Activated CD4-positive, alpha-beta T cell treated with anti-CD3 and anti-CD28 coated beads, Interleukin-10, Interleukin-2, amounts not matched to agents 100 ng/mL and 50 ng/mL, durations not matched to agents 16 hours and 8 hours (primary cell): ENCODE measurements around the gene BRCA1.
"Not testable (repeated sequence)": the region's sequence is repeated elsewhere in the genome, so short reads cannot be mapped to it uniquely, and the experiment has no call there.

Source experiments
- DNase-seq: peaks from one replicate; pipeline ENCODE4 v3.0.0-alpha.2; 2020

The BRCA1 gene

DNA sequence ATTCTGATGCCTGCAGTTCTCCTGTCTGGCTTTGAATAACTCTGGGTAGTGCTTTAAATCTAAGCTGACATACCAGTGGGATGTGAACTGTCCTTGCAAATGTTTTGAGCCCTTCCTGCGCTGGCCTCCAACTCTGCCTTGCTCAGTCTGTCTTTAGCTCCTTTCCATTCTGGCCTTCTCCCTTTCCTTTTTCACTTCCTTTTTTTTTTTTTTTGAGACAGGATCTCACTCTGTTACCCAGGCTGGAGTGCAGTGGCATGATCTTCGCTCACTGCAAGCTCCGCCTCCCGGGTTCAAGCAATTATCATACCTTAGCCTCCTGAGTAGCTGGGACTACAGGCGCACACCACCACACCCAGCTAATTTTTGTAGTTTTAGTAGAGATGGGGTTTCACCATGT lies 8.3 kb upstream of the BRCA1 start:
- DNase-seq: not testable (repeated sequence)

DNA sequence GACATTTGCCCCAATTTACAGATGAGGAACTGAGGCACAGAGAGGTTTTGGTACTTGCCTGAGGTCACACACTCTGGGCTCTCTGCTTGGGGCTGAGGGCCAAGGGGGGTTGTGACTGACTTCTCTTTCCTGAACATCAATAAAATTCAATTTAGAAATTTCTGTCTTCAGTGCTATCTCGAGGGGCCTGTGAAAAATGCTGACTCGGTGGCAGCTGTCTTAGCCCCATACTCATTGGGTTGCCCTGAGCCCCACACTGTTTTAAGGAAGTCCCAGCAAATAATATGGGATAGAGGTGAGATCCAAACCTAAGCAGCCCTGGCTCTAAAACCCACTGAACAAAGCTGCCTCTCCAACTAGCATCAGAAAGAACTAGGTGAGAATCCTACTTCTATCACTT lies 7.0 kb upstream of the BRCA1 start:
- no peak for DNase-seq

DNA sequence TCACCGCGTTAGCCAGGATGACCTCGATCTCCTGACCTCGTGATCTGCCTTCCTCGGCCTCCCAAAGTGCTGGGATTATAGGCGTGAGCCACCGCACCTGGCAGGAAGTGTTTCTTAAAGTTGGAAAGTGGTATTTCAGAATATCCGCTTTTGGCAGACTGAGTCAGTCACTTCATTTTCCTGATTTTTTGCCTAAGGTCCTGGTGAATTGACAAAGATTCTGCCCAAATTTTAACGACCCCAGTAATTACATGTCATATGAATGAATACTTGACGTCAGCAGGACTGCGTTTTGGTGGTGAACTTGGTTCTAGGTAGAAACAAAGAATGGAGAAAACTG lies 4.5 kb upstream of the BRCA1 start:
- DNase-seq: no peak

GRCh38 chr17:43127333-43127876 lies 2.2 kb upstream of the BRCA1 start:
- not testable (repeated sequence) for DNase-seq

DNA sequence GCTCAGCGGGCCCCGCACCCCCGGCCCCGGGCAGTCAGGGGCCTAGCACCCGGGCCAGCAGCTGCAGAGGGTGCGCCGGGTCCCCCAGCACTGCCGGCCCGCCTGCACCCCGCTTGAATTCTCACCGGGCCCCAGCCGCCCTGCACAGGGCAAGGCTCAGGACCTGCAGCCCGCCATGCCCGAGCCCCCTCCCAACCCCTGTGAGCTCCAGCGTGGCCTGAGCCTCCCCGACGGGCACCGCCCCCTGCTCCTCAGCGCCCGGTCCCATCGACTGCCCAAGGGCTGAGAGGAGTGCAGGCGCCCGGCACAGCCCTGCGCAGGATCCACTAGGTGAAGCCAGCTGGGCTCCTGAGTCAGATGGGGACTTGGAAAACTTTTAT lies 1.7 kb upstream of the BRCA1 start:
- no peak for DNase-seq

DNA sequence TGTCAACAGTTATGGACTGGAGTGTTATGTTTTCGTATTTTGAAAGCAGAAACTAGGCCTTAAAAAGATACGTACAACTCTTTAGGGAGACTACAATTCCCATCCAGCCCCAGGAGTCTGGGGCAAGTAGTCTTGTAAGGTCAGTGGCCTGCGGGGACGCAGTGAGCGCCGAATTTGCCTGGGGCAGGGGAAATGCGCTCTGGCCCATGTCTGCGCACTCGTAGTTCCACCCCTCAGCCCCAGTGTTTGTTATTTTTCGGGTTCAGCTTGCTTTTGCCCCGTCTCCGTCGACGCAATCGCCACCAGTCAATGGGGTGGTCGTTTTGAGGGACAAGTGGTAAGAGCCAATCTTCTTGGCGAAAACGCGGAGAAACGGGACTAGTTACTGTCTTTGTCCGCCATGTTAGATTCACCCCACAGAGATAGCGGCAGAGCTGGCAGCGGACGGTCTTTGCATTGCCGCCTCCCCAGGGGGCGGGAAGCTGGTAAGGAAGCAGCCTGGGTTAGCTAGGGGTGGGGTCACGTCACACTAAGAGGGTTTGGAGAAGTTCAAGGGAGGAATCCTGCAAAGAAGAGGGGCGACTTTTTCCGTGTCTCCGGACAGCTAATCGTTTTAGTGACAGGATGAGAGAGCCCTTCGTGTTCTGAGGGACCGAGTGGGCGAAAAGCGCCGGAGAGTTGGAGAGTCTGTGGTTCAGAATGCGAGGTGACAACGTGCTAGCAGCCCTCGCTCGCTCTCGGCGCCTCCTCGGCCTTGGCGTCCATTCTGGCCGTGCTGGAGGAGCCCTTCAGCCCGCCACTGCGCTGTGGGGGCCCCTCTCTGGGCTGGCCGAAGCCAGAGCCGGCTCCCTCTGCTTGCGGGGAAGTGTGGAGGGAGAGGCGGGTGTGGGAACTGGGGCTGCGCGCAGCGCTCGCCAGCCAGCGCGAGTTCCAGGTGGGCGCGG lies 1.1 kb upstream of the BRCA1 start:
- DNase-seq: no peak

- no peak for DNase-seq
Measured at GRCh38 chr17:43118679-43119615, 6.2 kb downstream of the BRCA1 start.

GRCh38 chr17:43114151-43114552 lies 11.0 kb downstream of the BRCA1 start:
- no peak for DNase-seq

- no peak for DNase-seq
Measured at GRCh38 chr17:43106552-43106951, 18.6 kb downstream of the BRCA1 start.

GRCh38 chr17:43105146-43105545 lies 20.0 kb downstream of the BRCA1 start:
- DNase-seq: no peak

GRCh38 chr17:43104665-43105064 lies 20.5 kb downstream of the BRCA1 start:
- no peak for DNase-seq

- DNase-seq: not testable (repeated sequence)
Measured at GRCh38 chr17:43095364-43095763, 29.8 kb downstream of the BRCA1 start.

DNA sequence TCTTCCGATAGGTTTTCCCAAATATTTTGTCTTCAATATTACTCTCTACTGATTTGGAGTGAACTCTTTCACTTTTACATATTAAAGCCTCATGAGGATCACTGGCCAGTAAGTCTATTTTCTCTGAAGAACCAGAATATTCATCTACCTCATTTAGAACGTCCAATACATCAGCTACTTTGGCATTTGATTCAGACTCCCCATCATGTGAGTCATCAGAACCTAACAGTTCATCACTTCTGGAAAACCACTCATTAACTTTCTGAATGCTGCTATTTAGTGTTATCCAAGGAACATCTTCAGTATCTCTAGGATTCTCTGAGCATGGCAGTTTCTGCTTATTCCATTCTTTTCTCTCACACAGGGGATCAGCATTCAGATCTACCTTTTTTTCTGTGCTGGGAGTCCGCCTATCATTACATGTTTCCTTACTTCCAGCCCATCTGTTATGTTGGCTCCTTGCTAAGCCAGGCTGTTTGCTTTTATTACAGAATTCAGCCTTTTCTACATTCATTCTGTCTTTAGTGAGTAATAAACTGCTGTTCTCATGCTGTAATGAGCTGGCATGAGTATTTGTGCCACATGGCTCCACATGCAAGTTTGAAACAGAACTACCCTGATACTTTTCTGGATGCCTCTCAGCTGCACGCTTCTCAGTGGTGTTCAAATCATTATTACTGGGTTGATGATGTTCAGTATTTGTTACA lies 30.9 kb downstream of the BRCA1 start:
- DNase-seq: no peak

GRCh38 chr17:43092901-43093300 lies 32.3 kb downstream of the BRCA1 start:
- DNase-seq: no peak

DNA sequence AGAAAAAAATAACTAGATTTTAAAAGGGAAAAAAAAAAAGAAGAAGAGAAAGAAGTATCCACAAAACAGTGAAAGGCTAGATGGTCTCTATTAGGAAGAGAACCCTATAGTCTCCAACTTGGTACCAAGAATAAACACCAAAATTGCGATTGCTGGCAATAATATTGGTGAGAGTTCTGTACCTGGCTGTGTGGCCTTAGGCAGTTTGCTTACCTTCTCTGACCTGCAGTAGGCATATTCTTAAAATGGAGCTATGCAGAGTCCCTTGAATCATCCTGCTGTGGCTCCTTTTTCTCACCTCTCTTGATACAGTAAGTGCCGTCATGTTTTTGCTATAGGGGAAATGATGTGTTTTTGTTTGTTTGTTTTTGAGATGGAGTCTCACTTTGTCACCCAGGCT lies 35.1 kb downstream of the BRCA1 start:
- no peak for DNase-seq

DNA sequence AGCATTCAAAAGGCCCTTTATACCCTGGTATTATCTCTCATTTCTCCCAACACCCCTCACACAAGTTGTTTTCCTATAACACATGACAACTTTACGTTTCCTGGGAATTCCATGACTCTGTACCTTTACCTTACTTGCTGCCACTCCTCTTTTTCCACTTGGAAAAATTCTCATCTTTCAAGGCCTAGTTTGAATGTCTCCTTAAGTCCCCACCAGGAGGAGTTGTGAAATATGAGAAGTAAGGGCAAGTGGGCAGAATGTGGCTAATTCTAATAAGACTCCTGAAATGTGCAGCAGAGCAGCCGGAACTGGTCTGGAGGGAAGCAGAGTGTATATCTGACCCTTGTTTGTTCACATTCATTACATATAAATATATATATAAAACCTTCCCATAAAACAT lies 39.7 kb downstream of the BRCA1 start:
- DNase-seq: no peak

GRCh38 chr17:43079641-43080302 lies 45.4 kb downstream of the BRCA1 start:
- DNase-seq: no peak

GRCh38 chr17:43074869-43075268 lies 50.3 kb downstream of the BRCA1 start:
- DNase-seq: no peak

DNA sequence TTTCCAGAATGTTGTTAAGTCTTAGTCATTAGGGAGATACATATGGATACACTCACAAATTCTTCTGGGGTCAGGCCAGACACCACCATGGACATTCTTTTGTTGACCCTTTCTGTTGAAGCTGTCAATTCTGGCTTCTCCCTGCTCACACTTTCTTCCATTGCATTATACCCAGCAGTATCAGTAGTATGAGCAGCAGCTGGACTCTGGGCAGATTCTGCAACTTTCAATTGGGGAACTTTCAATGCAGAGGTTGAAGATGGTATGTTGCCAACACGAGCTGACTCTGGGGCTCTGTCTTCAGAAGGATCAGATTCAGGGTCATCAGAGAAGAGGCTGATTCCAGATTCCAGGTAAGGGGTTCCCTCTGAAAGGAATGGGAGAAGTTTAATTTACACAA lies 54.3 kb downstream of the BRCA1 start:
- no peak for DNase-seq

GRCh38 chr17:43070257-43070656 lies 54.9 kb downstream of the BRCA1 start:
- DNase-seq: no peak

DNA sequence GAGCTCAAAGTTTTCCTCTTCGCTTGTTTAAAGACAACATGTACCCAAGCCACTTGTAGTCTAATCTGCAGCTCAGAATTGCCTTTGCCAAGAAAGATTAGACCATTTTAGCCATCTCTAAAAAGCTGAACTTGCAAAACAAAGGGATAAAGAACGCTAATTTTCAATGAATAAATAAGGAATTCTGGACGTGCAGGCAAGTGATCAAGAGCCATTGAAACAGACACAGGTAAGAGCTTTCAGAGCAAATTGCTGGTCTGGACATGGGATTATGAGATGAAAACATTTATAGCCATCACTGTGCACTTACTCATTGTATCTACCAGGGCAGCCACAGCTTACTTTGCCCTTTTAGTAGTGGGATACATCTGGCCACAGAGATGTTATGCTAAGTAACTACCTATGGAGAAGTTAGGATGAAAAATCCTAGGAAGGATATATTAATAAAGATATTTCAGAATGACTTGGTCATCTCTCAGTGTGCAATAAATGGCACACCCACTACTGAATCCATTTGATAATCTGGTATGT lies 55.7 kb downstream of the BRCA1 start:
- DNase-seq: no peak
